SIG-M5 treated with dmso at 0.1 percent for 504 hours (cell line): ENCODE results near the gene LRRC36.

Experiments used
- DNase-seq: peaks from one replicate; lab custom pipeline; 2025; ENCODE audit not compliant: unreplicated experiment; lab: John Stamatoyannopoulos, UW

Gene LRRC36

DNA sequence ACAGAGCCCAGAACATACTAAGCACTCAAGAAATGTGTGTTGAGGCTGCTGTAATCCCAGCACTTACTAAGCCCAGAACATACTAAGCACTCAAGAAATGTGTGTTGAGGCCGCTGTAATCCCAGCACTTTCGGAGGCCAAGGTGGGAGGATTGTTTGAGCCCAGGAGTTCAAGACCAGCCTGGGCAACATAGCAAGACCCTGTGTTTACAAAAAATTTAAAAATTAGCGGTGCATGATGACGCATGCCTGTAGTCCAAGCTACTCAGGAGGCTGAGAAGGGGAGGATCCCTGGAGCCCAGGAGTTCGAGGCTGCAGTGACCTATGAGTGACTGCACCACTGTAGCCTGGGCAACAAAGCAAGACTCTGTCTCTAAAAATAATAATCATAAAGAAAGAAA, 96.4 kb downstream of the LRRC36 start:
- no peak for DNase-seq

DNA sequence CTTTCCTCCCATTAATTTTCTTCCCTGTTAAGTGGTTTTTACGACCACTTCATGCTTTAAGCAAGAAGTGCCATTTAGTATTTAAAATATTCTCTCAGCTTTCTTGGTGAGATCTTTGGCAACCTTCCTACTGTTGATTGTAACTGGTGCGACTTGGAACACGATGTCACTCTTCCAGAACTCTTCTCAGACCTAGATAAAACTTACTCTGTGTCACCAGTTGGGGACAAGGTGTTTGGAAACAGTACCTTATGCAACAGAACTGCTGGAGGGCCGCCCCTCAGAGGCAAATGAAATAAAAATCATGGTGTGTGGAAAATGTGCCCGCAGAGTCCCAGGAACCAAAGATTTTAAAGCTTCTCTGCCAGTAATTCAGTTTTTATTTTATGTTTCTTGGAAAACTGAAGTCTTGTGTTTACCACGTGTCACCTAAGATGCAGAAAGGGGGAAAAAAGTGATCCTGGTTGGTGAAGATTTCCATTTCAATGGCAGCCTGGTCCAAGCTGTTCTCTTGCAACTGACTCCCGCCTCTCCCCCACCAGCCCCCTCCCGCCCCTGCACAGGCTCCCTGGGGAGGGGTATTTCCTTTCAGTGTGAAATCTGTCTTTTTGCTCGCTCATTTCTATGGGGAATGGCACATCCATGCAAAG, 97.1 kb downstream of the LRRC36 start:
- DNase-seq, result no peak

DNA sequence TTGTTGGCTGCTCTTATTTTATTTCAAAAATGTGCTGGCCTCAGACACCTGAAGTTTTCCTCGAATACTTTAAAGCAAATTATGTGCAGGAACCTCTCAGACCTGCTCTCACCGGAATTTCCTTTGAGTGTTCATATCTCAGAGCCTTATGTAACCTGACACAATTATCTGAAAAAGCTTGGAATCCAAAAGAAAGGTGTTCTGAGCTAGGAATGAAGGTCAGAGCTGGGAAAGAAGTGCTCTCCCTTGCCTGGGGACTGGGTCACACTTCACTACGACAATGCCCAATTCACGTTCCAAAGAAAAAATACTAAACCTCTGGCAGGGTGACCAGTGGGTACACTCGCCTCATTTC, 97.6 kb downstream of the LRRC36 start:
- no peak for DNase-seq

DNA sequence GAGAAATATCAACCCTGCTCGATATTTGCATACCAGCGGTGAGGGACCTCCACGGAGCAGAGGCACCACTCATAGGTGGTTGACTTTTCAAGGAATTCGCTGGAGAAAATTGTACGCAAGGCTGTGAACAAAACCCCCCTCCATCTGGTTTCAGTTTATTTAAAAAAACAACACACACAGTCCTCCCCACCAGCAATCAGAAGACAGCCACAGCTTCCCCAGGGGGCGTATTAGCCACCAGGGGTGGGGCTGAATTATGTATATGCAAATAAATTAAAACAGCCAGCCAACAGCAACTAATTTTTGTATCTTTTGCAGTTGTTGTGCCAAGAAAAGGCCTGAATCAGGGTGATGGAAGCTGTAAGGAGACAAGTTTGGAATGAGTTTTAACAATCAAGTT, 98.4 kb downstream of the LRRC36 start:
- DNase-seq, result no peak

DNA sequence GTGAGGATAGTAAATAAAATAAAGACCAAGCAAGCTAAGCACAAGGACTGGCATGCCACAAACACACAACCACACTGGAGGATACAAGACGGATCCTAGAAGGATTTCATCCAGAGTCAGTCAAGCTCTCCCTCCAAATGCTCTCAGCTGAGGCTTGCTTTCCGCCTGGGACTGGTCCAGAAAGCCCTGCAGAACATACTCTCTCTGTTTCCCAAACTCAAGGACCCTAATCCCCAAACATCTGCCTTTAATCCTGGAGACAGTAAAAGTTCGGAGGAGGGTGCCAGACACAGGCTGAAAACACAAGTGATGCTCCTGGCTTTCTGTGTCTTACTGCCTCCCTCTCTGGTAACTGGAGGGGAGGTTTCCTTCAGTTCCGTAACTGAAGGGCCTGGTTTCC, 99.0 kb downstream of the LRRC36 start:
- DNase-seq, result no peak

GRCh38 chr16:67426022-67426421, 99.4 kb downstream of the LRRC36 start:
- no peak for DNase-seq

- DNase-seq, result no peak
Measured at GRCh38 chr16:67426950-67427349, 100.3 kb downstream of the LRRC36 start.

DNA sequence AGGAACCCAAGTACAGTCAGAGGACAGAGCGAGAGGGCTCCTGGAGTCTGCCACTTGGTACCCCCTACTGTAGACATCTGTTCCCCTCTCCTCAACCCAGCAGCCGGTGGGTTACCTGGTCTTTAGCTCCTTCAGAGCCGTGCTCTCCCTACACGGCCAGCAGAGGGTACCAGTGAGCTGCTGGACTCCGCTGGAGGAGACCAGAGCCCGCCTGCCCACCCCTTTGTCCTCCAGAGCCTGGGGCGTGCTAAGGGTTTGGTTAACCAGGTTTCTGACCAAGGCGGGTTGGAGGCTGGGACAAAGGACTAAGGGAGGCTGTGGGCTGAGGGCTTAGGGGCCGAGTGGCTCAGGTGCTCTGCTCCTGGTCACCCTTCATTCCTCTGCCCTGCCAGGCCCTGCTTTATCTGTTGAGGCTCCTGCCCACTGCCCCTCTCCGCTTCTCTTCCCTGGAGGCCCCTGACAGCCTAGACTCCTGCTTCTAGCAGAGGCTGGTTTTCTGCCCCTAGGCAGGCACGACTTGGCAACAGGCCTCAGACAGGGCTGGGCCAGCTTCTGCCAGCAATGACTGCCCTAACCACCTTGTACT, 101.6 kb downstream of the LRRC36 start:
- DNase-seq, result peak; percentile 45

DNA sequence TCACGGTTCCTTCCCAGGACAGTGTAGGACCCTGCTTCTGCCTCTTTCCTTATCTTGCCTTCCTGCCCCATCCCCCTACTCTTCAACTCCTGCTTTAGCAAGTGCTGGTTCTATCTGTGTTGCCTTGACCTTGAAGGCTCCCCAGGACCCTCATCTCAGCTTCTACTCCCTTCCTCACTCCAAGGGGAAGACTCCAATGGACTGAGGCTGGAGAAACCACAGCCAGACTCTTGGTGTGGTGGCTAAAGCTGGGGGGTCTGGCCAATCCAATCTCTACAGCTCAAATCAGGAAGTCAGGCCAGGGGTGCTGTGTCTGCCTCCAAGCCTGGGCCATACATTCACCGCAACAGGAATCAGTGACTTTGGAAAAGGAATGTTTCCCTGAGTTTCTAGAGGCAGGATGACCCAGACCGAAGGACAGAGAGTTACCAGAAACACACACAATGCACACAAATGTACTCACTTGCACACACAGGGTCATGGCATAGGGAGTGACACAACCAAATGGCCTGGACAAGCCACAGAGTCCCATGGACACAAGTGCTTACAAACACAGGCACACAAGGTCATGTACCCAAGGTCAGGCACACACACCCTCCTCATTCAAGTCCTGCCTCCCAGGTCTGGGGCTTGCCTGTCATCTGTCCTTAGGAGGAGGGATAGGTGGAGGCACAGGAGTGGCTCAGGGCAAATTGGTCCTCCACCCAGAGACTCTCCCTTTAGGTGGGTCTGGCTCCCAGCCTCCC, 102.6 kb downstream of the LRRC36 start:
- DNase-seq, result no peak

DNA sequence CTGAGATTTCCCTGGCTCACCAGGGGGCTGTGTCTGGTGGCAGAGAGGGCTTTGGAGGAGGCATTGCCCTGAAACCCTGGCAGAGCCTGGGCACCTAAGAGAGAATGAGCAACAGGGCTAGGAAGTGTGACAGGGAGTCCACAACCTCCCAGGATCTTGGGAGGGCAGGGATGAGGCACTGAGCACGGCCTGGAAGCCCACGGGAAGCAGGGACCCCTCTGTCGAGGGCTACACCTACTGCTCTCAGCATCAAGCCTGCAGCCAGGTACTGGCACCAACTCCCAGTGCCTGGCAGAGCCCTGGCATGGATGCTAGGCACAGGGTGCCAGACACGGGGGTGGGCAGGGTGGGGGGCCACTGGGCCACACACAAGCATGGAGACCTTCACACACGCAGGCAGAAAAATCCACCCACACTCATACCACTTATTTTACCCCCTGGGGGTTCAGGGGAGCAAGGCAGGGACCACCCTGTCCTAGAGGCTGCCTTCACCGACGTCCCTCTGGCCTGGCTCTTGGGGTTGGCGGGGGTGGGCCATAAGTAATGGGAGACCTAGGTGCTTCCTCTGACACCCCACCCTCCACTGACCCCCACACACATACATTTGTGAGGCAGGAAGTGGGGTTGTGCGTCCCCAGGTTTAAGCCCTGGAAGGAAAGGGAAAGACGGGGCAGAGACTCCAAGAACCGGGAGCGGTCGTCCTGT, 103.3 kb downstream of the LRRC36 start:
- DNase-seq, result no peak

DNA sequence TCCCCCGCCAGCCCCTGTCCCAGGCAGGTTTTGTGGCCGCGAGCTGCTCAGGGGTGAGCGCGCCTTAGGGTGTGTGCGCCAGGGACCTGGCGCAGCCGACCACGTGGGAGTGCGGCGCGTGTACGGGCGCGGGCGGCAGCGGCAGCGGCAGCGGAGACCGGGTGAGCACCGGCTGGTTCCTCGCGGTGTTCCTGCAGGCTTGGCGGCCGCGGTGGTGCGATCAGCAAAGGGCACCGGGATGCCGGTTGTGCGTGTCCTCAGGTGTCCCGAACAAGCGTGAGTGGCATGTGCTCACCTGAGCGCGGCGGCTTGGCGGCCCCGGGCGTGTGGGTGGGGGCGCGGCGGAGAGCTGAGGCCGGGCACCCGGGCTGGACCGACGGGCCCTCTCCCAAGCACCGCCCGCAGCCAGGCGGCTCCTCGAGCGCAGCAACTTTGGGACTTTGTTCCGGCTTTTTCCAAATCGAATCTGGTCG, 103.9 kb downstream of the LRRC36 start:
- DNase-seq, result no peak

GRCh38 chr16:67430977-67431774, 104.6 kb downstream of the LRRC36 start, which contains the start of gene HSD11B2:
TSS of gene HSD11B2 (plus strand) at chr16:67431121. CDS start at chr16:67431249, 128 bp downstream.
- peak; percentile 31 for DNase-seq

DNA sequence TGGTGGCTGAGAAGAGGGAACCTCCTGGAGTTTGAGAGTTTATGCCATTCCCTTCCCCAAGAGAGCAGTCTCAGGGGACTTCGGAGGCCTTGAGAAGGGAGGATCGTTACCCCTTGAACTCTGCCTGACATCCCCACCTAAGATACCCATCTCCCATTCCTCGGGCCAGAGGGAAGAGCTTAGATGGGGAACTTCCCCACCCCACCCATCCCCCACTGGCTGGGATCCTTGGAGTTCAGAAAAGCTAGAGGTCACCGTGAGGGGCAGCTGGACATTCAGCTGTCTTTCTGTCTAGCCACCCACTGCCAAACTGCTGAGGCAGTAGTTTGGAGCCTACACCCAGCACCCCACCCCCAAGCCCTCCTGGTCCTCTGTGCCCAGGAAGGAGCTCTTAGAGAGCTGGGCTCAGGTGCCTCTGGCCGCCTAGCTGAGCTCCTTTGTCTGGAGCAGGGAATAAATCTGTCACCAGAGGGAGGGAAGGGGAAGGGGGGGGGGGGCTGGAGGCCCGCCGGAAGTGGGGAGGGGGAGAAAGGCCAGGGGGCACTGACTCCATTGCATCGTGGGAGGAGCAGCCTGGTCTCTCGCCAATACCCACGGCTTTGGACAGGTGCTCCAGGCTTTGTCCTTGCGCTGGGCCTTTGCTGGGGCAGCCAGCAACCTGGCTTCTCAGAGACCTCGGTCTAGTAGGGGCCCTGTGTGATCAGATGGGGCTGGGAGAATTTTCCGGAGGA, 105.3 kb downstream of the LRRC36 start:
- DNase-seq, result no peak

DNA sequence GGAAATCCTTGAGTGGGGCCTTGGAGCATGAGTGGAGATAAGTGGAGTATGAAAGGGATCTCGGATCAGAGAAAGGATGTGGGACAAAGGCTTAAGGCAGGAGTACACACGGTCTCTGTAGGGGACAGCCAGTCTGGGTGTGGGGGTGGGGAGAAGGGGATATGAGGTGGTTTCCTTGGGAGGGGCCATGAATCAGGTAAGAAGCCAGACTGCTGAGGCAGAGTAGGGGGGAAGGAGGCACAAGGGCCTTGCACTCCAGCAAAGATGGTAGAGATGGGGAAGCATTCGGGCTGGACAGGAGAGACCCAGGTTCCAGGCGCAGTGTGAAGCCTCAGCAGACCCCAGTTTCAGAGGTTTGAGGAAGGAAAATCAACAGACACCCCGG, 105.9 kb downstream of the LRRC36 start:
- DNase-seq, result no peak

DNA sequence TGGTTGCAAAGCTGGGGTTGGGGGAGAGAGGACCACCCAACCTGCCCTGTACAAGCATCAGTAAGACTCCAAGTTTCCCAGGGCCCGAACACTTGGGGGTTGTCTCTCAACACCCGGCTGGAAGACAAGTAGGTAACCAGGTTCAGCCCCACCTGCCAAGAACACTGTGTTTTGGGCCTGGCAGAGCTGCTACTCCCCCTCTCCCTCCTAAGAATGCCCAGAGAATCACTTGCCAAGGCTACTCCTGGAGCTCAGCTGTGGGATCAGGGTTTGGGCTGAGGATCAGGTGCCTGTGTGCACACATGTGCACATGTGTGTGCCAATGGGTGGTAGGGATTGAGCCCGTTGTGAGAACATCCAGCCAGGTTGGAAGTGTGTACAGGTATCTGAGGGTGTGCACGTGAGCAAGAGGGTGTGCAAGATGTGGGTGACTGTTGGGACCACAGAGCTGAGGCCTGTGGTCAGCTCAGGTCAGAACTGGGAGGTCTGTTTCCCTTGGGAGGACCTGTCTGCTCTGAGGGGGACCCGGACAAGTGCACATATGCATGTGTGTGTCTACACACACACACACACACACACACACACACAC, 106.6 kb downstream of the LRRC36 start:
- DNase-seq, result no peak
